GM10248 (cell line): ENCODE results near the gene SLC38A4.

Experiments
- CTCF ChIA-PET: fragments of 300-600 bp; sonication (Branson Sonifier 250); formaldehyde crosslinking; extraction: SDS; loops from one replicate; lab custom pipeline; 2021; ENCODE audit warnings: antibody characterized with exemption; lab: Yijun Ruan, JAX
- POLR2A ChIA-PET: fragments of 350-650 bp; sonication (Branson Sonifier 250); formaldehyde crosslinking; extraction: SDS; loops from one replicate; lab custom pipeline; 2020; ENCODE audit warnings: antibody characterized with exemption; lab: Yijun Ruan, JAX
- DNase-seq: peaks from one replicate; pipeline ENCODE4 v3.0.0; 2012; ENCODE audit errors: extremely low spot score
- TF ChIP-seq, protein P1 (sequence below): IDR thresholded peaks from 2 replicates; pipeline ENCODE4 v1.5.1; 2012; ENCODE audit warnings: mild to moderate bottlenecking, low read depth; ENCODE audit errors: extremely low read depth, missing control alignments, control extremely low read depth

The SLC38A4 gene

DNA sequence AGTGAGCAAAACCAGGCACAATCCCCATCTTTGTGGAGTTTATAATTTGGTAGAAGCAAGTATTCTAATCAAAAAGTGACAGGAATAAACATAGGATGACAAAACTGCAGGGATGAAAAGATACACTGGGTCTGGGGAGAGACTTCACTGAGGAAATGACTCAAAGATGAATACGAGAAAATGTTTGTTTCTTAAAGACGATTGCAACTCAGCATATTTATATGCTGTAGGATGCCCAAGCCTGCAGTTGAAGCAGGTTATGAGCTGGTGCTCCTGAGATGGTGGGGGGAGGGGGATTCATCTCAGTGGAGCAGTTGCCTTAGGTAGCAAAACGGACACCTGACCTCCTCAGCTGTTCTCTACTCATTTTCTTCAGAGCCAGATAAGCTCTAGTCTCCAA is 13.4 kb upstream of the SLC38A4 start:
- POLR2A ChIA-PET, result no interaction called here
- TF ChIP-seq, protein P1, sequence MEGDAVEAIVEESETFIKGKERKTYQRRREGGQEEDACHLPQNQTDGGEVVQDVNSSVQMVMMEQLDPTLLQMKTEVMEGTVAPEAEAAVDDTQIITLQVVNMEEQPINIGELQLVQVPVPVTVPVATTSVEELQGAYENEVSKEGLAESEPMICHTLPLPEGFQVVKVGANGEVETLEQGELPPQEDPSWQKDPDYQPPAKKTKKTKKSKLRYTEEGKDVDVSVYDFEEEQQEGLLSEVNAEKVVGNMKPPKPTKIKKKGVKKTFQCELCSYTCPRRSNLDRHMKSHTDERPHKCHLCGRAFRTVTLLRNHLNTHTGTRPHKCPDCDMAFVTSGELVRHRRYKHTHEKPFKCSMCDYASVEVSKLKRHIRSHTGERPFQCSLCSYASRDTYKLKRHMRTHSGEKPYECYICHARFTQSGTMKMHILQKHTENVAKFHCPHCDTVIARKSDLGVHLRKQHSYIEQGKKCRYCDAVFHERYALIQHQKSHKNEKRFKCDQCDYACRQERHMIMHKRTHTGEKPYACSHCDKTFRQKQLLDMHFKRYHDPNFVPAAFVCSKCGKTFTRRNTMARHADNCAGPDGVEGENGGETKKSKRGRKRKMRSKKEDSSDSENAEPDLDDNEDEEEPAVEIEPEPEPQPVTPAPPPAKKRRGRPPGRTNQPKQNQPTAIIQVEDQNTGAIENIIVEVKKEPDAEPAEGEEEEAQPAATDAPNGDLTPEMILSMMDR, result no peak
- DNase-seq, result no peak
- CTCF ChIA-PET, result no interaction called here

DNA sequence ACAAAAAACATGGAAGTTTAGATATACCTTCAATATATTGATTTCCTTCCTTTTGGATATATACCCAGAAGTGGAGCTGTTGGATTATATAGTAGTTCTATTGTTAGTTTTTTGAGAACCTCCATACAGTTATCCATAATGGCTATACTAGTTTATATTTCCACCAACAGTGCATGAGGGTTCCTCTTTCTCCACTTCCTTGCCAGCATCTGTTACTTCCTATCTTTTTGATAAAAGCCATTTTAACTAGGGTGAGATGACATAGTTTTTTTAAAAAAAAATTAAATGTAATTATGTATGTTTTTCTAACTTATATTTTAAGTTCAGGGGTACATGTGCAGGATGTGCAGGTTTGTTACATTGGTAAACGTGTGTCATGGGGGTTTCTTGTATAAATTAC is 10.0 kb upstream of the SLC38A4 start:
- ChIA-PET CTCF (no interaction called here), POLR2A (no interaction called here)
- TF ChIP-seq, protein P1, result no peak
- no peak for DNase-seq

DNA sequence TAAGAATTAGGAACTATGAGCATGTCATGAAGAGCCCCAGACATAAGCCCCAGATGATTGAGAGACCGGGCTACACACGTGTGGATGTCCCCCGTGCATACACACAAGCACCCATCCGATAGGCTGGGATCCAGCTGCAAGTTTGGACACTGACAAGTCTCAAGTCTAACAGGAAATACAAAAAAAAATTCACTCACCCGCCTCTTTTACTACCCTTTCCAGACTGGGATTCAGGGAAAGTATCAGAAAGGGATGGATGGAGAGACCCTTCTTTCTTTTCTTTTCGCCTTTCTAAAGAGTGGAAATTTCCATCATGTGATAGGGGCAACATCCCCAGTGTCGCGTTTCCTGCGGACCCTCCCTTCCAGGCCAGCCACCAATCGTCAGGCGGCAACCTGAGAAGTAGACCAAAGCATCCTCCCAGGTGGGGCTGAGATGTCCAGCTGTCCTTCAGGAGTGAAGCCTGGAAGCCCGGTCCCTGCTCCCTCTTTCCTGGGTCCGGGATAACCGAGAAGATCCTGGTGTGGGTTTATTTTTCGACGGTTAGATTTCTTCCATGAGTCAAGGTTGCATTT is 6.4 kb upstream of the SLC38A4 start:
- ChIA-PET POLR2A (no interaction called here), CTCF (no interaction called here)
- no peak for DNase-seq
- TF ChIP-seq, protein P1, result no peak

DNA sequence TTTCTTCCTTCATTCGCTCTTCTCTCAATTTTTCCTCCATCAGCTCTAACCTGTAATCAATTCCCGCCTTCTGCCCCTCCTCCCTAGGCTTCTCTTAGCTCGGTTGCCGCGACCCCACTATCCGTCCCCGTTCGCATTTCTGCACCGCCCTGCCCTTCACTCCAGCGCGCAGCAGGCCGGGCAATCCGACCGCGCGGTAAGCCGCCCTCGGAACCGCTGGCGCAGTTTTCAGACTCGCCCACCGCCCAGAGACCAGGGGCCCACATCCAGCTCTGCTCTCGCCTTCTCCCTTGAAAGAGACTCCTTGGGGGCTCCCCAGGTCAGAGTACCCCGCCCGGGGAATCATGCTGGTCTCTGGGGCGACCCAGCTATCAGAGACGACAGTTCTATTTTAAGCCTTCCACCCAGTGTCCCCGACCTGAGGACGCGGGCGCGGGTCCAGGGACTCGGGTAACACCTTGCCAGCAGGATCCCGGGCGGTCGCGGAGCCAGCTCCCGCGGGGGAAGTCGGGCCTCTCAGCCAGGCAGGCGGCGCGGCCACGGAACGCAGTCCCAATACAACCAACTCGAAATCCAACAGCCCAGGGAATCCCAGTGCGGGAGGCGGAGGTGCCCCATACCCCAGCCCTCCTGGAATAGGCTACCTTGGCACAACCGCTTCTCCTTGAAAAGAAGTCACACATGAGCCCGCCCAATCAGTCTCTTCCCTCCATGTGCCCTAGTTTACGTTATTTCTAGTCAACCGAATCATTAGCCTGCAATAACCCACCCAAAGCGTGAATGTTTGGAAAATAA is 5.7 kb upstream of the SLC38A4 start:
- CTCF ChIA-PET, result no interaction called here
- TF ChIP-seq, protein P1, result no peak
- no peak for DNase-seq
- POLR2A ChIA-PET, result no interaction called here

DNA sequence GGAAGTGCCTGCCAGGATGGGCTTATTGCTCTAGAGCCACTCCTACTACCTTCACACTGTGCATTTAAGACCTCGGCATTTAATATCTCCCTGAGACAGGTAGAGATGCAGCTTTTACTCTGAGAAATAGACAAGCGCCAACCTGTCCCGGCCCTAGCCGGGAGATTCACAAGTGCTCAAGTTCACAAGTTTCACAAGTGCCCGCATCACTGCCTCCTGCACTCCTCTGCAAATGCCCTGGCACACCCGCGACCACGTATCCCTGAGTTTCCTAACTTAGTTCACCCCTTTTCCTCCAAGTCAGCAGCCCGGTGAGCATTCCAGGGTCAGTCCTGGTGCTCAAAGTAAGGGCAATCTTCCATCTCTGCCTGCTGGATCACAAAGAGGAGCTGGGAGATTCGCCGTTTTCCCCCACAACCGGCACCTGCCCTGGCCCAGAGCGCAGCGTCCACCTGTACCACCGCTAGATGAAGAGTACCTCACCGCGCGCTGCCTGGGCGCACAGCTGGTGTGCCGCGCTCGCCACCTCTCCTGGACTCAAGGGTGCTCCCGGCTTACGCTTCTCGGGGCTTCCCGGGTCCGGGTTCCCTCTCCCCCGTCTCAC is 5.0 kb upstream of the SLC38A4 start:
- TF ChIP-seq, protein P1, result no peak
- no peak for DNase-seq
- ChIA-PET CTCF (no interaction called here), POLR2A (no interaction called here)

DNA sequence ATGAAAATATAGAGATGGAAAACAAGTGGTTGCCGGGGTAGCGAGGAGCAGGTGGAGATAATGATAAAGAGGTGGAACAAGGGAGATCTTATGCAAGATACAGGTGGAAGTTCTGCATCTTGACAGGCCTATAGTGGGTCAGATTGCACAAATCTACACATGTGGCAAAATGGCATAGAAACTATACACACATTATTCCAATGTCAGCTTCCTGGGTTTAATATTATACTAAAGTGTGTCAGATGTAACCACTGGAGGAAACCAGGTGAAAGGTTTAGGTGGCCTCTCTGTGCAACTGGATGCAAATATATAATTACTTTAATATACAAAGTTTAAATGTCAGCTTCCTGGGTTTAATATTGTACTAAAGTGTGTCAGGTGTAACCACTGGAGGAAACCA is 1.1 kb downstream of the SLC38A4 start:
- ChIA-PET POLR2A (no interaction called here), CTCF (no interaction called here)
- TF ChIP-seq, protein P1, result no peak

More for the DNA sequence above, 1.1 kb downstream of the SLC38A4 start:
- no peak for DNase-seq
